HEK293 (cell line): Measurements from ENCODE around the gene DIP2B.
A peak's percentile ranks its signal among the peaks of the same experiment; 100 is the strongest.

Source experiments
- FEZF1 ChIP-seq: fragments of 450-650 bp; formaldehyde crosslinking; IDR thresholded peaks from 2 replicates; pipeline ENCODE4 v1.5.1; 2016; ENCODE audit warnings: missing biosample characterization, missing genetic modification characterization
- GLIS1 ChIP-seq: fragments of 450-650 bp; formaldehyde crosslinking; IDR thresholded peaks from 2 replicates; pipeline ENCODE4 v1.5.1; 2016; ENCODE audit warnings: missing biosample characterization, missing genetic modification characterization
- KLF9 ChIP-seq: fragments of 450-650 bp; formaldehyde crosslinking; IDR thresholded peaks from 2 replicates; pipeline ENCODE4 v1.5.1; 2016; ENCODE audit warnings: missing biosample characterization, missing genetic modification characterization, low read depth
- MEIS1 ChIP-seq: sonication (generic); formaldehyde crosslinking; IDR thresholded peaks from 2 replicates; pipeline ENCODE4 v1.8.1; 2022; ENCODE audit warnings: missing genetic modification reagents, mild to moderate bottlenecking, borderline replicate concordance
- SP3 ChIP-seq: fragments of 450-650 bp; formaldehyde crosslinking; IDR thresholded peaks from 2 replicates; pipeline ENCODE4 v1.5.1; 2016; ENCODE audit warnings: missing biosample characterization, missing genetic modification characterization
- WT1 ChIP-seq: fragments of 450-650 bp; formaldehyde crosslinking; IDR thresholded peaks from 2 replicates; pipeline ENCODE4 v1.5.1; 2016; ENCODE audit warnings: missing biosample characterization, missing genetic modification characterization
- ZBTB48 ChIP-seq: fragments of 450-650 bp; formaldehyde crosslinking; IDR thresholded peaks from 2 replicates; pipeline ENCODE4 v1.5.1; 2016; ENCODE audit warnings: missing biosample characterization, missing genetic modification characterization
- ZBTB8A ChIP-seq: fragments of 450-650 bp; formaldehyde crosslinking; IDR thresholded peaks from 2 replicates; pipeline ENCODE4 v1.5.1; 2016; ENCODE audit warnings: missing biosample characterization, missing genetic modification characterization
- ZNF146 ChIP-seq: fragments of 450-650 bp; formaldehyde crosslinking; IDR thresholded peaks from 2 replicates; pipeline ENCODE4 v1.5.1; 2016; ENCODE audit warnings: missing biosample characterization, missing genetic modification characterization
- ZNF24 ChIP-seq: fragments of 450-650 bp; formaldehyde crosslinking; IDR thresholded peaks from 2 replicates; pipeline ENCODE4 v1.5.1; 2016; ENCODE audit warnings: missing biosample characterization, missing genetic modification characterization
- ZNF274 ChIP-seq, 2 experiments: fragments of 200-500 bp in 1 of 2; fragments of 450-650 bp in 1 of 2; sonication (Bioruptor generic) in 1 of 2; formaldehyde crosslinking in 1 of 2; IDR thresholded peaks; 2 replicates each; pipeline versions ENCODE4 v1.5.1 to v1.6.1; 2014 to 2016; ENCODE audit warnings: borderline replicate concordance in 1 of 2, inconsistent platforms in 1 of 2, low read length in 1 of 2, missing biosample characterization in 1 of 2, missing genetic modification characterization in 1 of 2
- ZNF302 ChIP-seq: fragments of 450-650 bp; formaldehyde crosslinking; IDR thresholded peaks from 2 replicates; pipeline ENCODE4 v1.5.1; 2016; ENCODE audit warnings: missing biosample characterization, missing genetic modification characterization, low read depth
- ZNF341 ChIP-seq: fragments of 450-650 bp; formaldehyde crosslinking; IDR thresholded peaks from 2 replicates; pipeline ENCODE4; 2016; ENCODE audit warnings: low read depth, missing biosample characterization, missing genetic modification characterization
- ZNF366 ChIP-seq: fragments of 450-650 bp; formaldehyde crosslinking; conservative IDR thresholded peaks from 2 replicates; pipeline ENCODE4 v1.5.1; 2016; ENCODE audit warnings: missing biosample characterization, missing genetic modification characterization
- ZNF37A ChIP-seq: fragments of 450-650 bp; IDR thresholded peaks from 2 replicates; pipeline ENCODE4 v1.5.1; 2018; ENCODE audit warnings: missing biosample characterization, missing genetic modification characterization
- ZNF510 ChIP-seq: fragments of 450-650 bp; formaldehyde crosslinking; IDR thresholded peaks from 2 replicates; pipeline ENCODE4 v1.5.1; 2018; ENCODE audit warnings: mild to moderate bottlenecking, missing genetic modification characterization, missing biosample characterization; ENCODE audit not compliant: insufficient replicate concordance
- ZNF548 ChIP-seq: fragments of 450-650 bp; formaldehyde crosslinking; IDR thresholded peaks from 2 replicates; pipeline ENCODE4 v1.5.1; 2016; ENCODE audit warnings: missing biosample characterization, missing genetic modification characterization
- ZNF560 ChIP-seq: fragments of 450-650 bp; formaldehyde crosslinking; IDR thresholded peaks from 2 replicates; pipeline ENCODE4 v1.5.1; 2017; ENCODE audit warnings: missing biosample characterization, missing genetic modification characterization, borderline replicate concordance
- ZNF629 ChIP-seq: fragments of 450-650 bp; formaldehyde crosslinking; IDR thresholded peaks from 2 replicates; pipeline ENCODE4 v1.5.1; 2017; ENCODE audit warnings: missing biosample characterization, missing genetic modification characterization
- ZNF747 ChIP-seq: fragments of 450-650 bp; formaldehyde crosslinking; IDR thresholded peaks from 2 replicates; pipeline ENCODE4 v1.5.1; 2016; ENCODE audit warnings: missing biosample characterization, missing genetic modification characterization
- ZNF777 ChIP-seq: fragments of 450-650 bp; formaldehyde crosslinking; IDR thresholded peaks from 2 replicates; pipeline ENCODE4 v1.5.1; 2017; ENCODE audit warnings: missing biosample characterization, missing genetic modification characterization, borderline replicate concordance
- ZNF792 ChIP-seq: fragments of 450-650 bp; formaldehyde crosslinking; IDR thresholded peaks from 2 replicates; pipeline ENCODE4 v1.5.1; 2016; ENCODE audit warnings: missing biosample characterization, missing genetic modification characterization
- TF ChIP-seq, protein P1 (sequence below): fragments of 450-650 bp; formaldehyde crosslinking; IDR thresholded peaks from 2 replicates; pipeline ENCODE4 v1.5.1; 2017; ENCODE audit warnings: missing biosample characterization, mild to moderate bottlenecking, missing genetic modification characterization, moderate library complexity
- TF ChIP-seq, protein P2 (sequence below): fragments of 450-650 bp; formaldehyde crosslinking; IDR thresholded peaks from 2 replicates; pipeline ENCODE4 v1.5.1; 2016; ENCODE audit warnings: missing biosample characterization, missing genetic modification characterization
- TF ChIP-seq, protein P3 (sequence below): fragments of 450-650 bp; formaldehyde crosslinking; IDR thresholded peaks from 2 replicates; pipeline ENCODE4 v1.5.1; 2016; ENCODE audit warnings: missing biosample characterization, missing genetic modification characterization
- TF ChIP-seq, protein P4 (sequence below): fragments of 450-650 bp; formaldehyde crosslinking; IDR thresholded peaks from 2 replicates; pipeline ENCODE4 v1.5.1; 2016; ENCODE audit warnings: missing biosample characterization, missing genetic modification characterization
- TF ChIP-seq, protein P5 (sequence below): fragments of 450-650 bp; formaldehyde crosslinking; IDR thresholded peaks from 2 replicates; pipeline ENCODE4 v1.5.1; 2016; ENCODE audit warnings: missing biosample characterization, missing genetic modification characterization
- TF ChIP-seq, protein P6 (sequence below): fragments of 450-650 bp; formaldehyde crosslinking; IDR thresholded peaks from 2 replicates; pipeline ENCODE4 v1.5.1; 2016; ENCODE audit warnings: missing biosample characterization, missing genetic modification characterization

DIP2B gene

DNA sequence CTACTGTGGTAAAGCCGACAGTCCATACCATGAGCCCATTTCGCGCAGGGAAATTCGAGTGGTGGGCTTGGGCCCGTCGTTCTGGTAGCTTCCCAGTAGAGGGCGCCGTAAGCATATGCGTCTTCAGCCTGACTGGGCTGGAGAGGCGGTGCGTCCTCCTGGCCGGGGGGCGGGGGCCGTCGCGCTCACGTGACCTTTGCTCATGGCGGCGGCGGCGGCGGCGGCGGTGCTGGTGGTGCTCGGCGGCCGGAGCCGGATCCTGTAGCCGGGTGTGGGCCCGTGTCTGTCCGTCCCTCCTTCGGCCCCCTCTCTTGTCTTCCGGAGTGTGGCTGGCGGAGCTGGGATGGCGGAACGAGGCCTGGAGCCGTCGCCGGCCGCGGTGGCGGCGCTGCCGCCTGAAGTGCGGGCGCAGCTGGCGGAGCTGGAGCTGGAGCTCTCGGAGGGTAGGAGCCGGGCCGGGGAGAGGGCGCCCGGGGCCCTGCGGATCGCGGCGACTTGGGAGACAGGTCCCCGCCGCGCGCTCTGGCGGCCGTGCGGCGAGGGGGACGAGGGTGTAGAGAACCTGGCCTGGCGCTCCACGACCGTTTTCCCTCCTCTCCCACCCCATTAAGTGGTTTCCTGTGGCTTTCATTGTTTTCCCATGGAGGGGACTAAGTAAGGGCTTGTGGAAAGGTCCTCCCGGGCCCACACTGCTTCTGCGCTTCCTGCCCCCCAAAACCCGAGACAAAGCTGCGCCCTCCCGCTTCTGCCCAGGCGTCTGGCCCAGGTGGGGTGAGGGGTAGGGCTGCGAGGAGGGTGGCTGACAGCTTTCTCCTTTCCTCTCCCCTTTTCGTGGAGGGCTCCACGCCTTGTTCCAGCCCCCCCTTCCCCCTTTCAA, at the start of gene DIP2B (continued):
- TF ChIP-seq, protein P1, sequence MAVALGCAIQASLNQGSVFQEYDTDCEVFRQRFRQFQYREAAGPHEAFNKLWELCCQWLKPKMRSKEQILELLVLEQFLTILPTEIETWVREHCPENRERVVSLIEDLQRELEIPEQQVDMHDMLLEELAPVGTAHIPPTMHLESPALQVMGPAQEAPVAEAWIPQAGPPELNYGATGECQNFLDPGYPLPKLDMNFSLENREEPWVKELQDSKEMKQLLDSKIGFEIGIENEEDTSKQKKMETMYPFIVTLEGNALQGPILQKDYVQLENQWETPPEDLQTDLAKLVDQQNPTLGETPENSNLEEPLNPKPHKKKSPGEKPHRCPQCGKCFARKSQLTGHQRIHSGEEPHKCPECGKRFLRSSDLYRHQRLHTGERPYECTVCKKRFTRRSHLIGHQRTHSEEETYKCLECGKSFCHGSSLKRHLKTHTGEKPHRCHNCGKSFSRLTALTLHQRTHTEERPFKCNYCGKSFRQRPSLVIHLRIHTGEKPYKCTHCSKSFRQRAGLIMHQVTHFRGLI (tag by site-specific recombination) = peak; percentile 24; the same call in 1 of the 2 replicates
- TF ChIP-seq ZNF777 (tag by site-specific recombination) = no peak
- TF ChIP-seq MEIS1 (CRISPR knock-in tag) = no peak
- TF ChIP-seq ZNF37A (tag by site-specific recombination) = no peak
- TF ChIP-seq WT1 (tag by site-specific recombination) = no peak
- TF ChIP-seq, protein P2, sequence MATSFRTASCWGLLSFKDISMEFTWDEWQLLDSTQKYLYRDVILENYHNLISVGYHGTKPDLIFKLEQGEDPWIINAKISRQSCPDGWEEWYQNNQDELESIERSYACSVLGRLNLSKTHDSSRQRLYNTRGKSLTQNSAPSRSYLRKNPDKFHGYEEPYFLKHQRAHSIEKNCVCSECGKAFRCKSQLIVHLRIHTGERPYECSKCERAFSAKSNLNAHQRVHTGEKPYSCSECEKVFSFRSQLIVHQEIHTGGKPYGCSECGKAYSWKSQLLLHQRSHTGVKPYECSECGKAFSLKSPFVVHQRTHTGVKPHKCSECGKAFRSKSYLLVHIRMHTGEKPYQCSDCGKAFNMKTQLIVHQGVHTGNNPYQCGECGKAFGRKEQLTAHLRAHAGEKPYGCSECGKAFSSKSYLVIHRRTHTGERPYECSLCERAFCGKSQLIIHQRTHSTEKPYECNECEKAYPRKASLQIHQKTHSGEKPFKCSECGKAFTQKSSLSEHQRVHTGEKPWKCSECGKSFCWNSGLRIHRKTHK = no peak
- peak; percentile 59; the same call in 1 of the 2 replicates for TF ChIP-seq ZNF24 (tag by site-specific recombination)
- 0 out of 2 replicates have a peak, but pooled peaks have one; percentile 51 for TF ChIP-seq ZBTB48 (tag by site-specific recombination)
- TF ChIP-seq ZNF510 = no peak
- TF ChIP-seq, protein P3, sequence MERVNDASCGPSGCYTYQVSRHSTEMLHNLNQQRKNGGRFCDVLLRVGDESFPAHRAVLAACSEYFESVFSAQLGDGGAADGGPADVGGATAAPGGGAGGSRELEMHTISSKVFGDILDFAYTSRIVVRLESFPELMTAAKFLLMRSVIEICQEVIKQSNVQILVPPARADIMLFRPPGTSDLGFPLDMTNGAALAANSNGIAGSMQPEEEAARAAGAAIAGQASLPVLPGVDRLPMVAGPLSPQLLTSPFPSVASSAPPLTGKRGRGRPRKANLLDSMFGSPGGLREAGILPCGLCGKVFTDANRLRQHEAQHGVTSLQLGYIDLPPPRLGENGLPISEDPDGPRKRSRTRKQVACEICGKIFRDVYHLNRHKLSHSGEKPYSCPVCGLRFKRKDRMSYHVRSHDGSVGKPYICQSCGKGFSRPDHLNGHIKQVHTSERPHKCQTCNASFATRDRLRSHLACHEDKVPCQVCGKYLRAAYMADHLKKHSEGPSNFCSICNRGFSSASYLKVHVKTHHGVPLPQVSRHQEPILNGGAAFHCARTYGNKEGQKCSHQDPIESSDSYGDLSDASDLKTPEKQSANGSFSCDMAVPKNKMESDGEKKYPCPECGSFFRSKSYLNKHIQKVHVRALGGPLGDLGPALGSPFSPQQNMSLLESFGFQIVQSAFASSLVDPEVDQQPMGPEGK (tag by site-specific recombination) = peak; percentile 62
- TF ChIP-seq ZNF548 (tag by site-specific recombination) = no peak
- TF ChIP-seq, protein P4, sequence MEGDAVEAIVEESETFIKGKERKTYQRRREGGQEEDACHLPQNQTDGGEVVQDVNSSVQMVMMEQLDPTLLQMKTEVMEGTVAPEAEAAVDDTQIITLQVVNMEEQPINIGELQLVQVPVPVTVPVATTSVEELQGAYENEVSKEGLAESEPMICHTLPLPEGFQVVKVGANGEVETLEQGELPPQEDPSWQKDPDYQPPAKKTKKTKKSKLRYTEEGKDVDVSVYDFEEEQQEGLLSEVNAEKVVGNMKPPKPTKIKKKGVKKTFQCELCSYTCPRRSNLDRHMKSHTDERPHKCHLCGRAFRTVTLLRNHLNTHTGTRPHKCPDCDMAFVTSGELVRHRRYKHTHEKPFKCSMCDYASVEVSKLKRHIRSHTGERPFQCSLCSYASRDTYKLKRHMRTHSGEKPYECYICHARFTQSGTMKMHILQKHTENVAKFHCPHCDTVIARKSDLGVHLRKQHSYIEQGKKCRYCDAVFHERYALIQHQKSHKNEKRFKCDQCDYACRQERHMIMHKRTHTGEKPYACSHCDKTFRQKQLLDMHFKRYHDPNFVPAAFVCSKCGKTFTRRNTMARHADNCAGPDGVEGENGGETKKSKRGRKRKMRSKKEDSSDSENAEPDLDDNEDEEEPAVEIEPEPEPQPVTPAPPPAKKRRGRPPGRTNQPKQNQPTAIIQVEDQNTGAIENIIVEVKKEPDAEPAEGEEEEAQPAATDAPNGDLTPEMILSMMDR (tag by site-specific recombination) = peak; percentile 84
- TF ChIP-seq ZNF560 (tag by site-specific recombination) = peak; percentile 53; the same call in 1 of the 2 replicates
- TF ChIP-seq GLIS1 = peak; percentile 42
- peak; percentile 37; the same call in 1 of the 2 replicates for TF ChIP-seq ZNF366 (tag by site-specific recombination)
- peak; percentile 13; the same call in 1 of the 2 replicates for TF ChIP-seq SP3
- TF ChIP-seq FEZF1 (tag by site-specific recombination) = no peak
- TF ChIP-seq ZBTB8A = peak; percentile 52
- TF ChIP-seq KLF9 (tag by site-specific recombination) = peak; percentile 69
- no peak for TF ChIP-seq ZNF302 (tag by site-specific recombination)
- no peak for TF ChIP-seq ZNF792
- TF ChIP-seq ZNF274 (IDR thresholded peaks at IDR 0.05; ENCODE audit: low read length) = no peak
- TF ChIP-seq ZNF274 (tag by site-specific recombination; IDR thresholded peaks at IDR 0.05; ENCODE audit: borderline replicate concordance) = no peak
- TF ChIP-seq, protein P5, sequence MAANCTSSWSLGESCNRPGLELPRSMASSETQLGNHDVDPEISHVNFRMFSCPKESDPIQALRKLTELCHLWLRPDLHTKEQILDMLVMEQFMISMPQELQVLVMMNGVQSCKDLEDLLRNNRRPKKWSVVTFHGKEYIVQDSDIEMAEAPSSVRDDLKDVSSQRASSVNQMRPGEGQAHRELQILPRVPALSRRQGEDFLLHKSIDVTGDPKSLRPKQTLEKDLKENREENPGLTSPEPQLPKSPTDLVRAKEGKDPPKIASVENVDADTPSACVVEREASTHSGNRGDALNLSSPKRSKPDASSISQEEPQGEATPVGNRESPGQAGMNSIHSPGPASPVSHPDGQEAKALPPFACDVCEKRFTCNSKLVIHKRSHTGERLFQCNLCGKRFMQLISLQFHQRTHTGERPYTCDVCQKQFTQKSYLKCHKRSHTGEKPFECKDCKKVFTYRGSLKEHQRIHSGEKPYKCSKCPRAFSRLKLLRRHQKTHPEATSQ (tag by site-specific recombination) = 0 out of 2 replicates have a peak, but pooled peaks have one; percentile 41
- TF ChIP-seq ZNF341 = no peak
- no peak for TF ChIP-seq ZNF747 (tag by site-specific recombination)
- TF ChIP-seq, protein P6, sequence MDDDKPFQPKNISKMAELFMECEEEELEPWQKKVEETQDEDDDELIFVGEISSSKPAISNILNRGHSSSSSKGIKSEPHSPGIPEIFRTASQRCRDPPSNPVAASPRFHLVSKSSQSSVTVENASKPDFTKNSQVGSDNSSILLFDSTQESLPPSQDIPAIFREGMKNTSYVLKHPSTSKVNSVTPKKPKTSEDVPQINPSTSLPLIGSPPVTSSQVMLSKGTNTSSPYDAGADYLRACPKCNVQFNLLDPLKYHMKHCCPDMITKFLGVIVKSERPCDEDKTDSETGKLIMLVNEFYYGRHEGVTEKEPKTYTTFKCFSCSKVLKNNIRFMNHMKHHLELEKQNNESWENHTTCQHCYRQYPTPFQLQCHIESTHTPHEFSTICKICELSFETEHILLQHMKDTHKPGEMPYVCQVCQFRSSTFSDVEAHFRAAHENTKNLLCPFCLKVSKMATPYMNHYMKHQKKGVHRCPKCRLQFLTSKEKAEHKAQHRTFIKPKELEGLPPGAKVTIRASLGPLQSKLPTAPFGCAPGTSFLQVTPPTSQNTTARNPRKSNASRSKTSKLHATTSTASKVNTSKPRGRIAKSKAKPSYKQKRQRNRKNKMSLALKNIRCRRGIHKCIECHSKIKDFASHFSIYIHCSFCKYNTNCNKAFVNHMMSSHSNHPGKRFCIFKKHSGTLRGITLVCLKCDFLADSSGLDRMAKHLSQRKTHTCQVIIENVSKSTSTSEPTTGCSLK (tag by site-specific recombination) = no peak
- TF ChIP-seq ZNF629 = peak; percentile 25; the same call in 1 of the 2 replicates
- no peak for TF ChIP-seq ZNF146 (tag by site-specific recombination)
